Glomerular visceral epithelial cell (primary cell): ENCODE data around the gene BAD.
A peak's percentile ranks its signal among the peaks of the same experiment; 100 is the strongest.
"Not testable (repeated sequence)": the region's sequence is repeated elsewhere in the genome, so short reads cannot be mapped to it uniquely, and the experiment has no call there.

Experiments used
- DNase-seq: peaks from one replicate; pipeline ENCODE4 v3.0.0-alpha.2; 2016; ENCODE audit errors: extremely low spot score

BAD gene

DNA sequence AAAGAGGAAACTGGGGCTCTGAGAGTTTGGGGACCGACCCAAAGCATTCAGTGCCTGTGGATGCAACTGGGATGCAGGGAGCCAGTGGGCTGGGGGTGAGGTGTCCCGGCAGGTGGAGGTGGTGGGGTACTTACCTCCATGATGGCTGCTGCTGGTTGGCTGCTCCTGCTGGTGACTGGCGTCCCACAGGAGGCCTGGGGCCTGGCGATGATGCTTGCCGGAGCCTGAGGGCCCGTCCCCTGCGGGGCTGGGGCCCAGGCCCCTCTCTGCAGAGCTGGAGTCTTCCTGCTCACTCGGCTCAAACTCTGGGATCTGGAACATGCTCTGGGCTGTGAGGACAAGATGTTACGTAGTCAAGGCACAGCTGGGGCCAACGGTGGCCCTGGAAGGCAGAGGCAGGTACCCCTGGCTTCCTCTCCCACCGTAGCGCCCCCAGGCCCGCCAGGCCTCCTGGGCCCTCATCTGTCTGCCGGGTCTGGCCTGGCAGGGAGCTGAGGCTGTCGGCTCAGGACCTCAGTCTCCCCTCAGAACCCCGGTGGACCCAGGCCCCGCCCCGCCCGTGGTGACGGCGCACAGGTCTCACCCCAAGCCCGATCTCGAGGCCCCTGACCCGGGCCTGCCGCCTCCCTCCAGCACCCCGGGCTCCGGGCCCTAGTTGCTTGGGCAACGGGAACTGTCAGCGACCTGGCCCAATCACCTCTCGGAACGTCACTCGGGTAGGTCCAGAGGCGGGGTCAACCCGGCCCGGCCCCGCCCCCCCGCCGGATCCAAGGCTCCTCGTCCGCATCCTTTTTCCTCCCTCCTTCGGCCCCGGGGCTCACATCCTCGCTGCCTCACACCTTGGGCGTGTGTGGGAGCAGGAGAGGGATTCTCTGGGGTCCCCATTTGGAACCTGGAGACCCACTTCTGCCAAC lies at the start of gene BAD:
BAD (minus strand) TSS at position 618 of the 914 bp plus-strand sequence; CDS start at position 321, 297 bp downstream.
- peak; percentile 92 for DNase-seq

DNA sequence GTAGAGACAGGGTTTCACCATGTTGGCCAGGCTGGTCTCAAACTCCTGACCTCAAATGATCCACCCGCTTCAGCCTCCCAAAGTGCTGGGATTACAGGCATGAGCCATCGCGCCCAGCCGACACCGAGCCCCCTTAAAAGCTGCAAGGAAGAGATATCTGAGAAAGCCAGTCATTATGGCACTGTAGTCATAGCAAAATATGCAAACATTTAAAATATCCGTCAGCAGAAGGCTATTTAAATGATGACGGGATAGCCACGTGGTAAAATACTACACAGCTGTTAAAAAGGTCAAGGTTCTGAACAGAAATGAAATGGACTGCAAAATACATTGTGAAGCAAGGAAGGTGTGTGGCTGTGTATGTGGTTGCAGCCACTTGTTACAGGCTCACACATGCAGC lies 49.1 kb upstream of the BAD start:
- DNase-seq: no peak

DNA sequence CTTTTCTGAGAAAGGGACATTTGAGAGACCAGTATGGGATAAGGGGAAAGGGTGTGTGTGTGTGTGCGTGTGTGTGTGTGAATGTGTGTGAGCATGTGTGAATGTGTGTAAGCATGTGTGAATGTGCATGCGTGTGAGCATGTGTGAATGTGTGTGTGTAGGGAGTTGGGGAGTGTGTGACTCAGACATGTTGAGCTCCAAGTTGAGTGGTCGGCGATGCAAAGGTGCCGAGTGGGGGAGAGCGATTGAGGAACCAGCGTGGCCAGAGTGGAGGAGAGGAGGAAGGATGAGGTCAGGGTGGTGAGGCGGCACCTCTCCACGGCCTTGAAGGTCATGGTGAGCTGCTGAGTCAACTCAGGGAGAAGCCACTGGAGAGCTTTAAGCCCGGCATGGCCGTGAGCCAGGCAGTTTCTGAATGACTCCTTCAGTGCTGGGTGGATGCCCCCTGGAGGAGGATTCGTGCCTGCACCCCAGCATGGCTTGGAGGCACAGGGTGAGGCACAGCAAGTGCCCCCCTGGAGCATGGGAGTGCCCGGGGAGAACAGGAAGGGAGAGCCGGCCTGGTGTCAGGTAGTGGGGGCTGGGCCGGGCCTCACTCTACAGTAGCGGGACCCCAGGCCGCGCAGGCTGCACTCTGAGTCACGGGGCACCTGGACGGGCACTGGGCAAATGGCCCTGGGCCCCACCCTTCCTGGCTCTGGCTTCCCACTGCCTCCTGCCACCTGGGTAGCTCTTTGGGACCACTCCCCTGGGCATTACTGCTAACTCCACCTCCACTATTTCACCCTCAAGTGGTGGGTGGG lies 47.3 kb upstream of the BAD start:
- DNase-seq: peak; percentile 95

DNA sequence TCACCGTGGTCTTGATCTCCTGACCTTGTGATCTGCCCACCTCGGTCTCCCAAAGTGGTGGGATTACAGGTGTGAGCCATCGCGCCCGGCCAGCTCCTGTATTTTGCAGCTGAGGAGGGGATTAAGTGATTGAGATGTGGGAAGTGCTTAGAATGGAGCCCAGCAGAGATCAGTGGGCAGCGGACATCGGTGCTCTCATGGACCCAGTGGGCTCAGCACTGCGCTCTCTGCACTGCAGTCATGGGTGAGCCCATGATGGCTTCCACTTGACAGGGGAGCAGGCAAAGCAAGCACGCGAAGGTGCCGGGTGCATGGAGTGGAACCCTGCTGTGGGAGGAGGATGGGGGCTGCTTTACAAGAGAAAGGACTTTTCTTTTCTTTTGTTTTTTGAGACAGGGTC lies 46.4 kb upstream of the BAD start:
- no peak for DNase-seq

DNA sequence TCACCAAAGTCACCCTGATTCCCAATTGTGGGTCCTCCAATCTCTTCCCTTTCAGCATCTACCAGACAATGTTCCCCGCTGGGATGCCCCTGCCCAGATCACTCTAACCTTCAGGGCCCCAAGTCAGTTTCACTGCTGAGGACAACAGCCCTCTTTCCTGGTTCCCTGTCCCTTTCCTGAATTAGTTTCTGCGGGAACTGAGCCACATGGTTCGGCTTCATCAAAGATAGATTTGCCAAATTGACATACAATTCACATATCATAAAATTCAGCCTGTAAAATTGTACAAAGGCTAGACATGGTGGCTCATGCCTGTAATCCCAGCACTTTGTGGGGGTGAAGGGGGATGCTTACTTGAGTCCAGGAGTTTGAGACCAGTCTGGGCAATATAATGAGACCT lies 43.5 kb upstream of the BAD start:
- DNase-seq: no peak

DNA sequence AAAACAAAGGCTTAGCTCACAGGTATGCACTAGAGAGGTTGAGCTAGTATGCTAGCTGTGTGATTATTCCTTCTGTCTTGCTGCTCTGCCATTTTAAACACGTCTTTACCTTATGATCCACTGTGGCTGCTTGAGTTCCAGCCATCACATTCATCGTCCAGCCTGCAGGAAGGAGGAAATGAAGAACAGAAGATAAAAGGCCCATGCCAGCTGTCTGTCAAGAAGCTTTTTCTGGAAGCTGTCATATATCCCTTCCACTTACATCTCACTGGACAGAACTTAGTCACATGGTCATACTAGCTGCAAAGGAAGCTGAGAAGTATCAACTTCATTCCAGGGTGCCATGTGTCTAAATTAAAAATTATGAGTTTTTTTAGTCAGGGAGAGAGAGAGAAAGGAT lies 42.9 kb upstream of the BAD start:
- no peak for DNase-seq

DNA sequence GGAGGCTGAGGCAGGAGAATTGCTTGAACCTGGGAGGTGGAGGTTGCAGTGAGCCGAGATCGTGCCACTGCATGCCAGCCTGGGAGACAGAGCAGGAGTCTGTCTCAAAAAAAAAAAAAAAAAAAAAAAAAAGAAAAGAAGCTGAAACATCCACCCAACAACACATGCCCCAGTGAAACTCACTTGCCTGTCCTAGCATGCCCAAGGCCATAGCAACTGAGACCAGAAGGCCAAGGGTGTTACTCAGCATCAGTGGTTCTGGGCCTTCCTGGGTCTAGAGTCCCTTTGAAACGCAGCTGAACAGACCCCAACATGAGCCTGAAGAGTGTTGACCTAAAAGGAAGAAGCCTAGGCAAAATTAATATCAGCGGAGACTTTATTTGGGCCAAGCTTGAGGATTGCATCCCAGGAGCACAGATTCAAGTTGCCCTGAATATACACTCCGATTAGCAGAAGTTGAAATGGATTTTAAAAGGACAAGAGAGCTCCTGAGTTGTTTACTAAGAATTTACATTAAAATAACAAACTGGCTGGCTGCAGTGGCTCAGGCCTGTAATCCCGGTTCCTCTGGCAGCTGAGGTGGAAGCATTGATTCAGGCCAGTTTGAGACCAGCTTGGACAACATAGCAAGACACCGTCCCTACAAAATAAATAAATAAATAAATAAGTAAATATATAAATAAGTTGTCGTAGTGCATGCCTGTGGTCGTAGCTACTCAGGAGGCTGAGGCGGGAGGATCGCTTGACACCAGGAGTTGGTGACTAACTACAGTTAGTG lies 40.4 kb upstream of the BAD start:
- DNase-seq: no peak

DNA sequence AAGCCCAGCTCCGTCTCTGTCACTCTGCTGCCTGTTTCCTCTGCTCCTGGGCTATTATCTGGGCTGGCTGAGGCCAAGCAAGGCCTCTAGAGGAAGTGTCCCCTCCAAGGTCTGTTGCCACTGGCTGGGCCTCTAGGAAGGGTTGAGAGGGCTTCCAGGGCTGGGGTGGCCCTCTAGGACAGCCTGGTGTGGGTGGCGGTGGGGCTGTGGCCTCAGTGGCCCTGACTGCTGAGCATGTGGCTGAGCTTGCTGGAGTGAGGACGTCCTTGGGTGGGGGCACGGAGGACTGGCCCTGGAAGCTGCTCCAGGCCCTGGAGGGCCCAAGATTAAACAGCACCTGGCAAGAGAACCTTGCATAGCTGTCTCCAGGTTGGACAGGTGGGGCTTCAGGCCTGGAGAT lies 39.5 kb upstream of the BAD start:
- DNase-seq: not testable (repeated sequence)

DNA sequence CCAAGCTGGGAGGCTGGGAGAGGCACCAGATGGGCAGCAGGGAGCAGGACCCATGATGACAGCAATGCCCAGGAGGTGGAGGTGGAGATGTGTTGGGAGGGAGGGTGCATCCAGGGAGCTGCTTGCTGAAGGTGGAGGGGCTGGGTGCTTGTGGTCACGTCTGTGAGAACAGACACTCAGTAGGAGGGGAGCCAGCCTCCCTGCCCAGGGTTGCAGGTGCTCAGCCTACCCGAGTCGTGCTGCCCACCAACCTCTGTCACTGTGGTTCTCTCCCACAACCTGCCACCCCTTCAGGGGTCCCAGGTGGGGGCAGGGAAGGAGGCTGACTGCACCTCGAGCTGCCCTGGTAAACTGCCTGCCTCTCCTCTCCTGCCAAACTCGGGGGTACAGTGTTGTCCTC lies 38.9 kb upstream of the BAD start:
- DNase-seq: no peak

DNA sequence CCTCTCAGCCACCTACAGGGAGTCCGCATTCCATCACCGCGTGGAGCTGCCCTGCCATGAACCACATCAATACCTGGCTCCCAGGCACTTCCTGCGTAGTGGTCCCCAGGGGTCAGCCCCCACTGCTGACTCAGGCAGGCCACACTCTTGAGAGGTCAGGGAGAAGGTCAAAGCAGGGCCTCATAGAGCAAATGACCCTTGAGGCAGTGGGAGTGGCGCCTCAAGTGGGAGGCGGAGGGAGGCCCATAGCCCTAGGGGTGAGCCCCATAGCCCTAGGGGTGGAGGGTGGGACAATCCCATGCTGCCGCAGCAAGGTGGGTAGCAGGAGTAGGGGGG lies 38.4 kb upstream of the BAD start:
- no peak for DNase-seq

DNA sequence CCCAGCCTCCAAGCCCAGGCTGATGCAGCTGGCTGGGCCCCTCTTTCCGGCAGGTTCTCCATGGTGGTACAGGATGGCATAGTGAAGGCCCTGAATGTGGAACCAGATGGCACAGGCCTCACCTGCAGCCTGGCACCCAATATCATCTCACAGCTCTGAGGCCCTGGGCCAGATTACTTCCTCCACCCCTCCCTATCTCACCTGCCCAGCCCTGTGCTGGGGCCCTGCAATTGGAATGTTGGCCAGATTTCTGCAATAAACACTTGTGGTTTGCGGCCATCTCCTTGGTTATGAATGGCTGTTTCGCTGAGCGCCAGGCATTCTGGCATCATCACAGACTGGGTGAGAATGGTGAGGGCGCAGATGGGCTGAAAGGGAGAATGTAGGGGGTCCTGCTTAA lies 37.1 kb upstream of the BAD start:
- peak; percentile 67 for DNase-seq

DNA sequence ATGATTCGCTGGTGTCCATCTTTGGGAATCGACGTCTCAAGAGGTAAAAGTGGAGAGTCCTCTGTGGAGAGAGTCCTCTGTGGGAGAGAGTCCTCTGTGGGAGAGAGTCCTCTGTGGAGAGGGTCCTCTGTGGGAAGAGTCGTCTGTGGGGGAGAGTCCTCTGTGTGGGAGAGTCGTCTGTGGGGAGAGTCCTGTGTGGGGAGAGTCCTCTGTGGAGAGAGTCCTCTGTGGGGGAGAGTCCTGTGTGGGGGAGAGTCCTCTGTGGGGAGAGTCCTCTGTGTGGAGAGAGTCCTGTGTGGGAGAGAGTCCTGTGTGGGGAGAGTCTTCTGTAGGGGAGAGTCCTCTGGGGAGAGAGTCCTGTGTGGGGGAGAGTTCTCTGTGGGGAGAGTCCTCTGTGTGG lies 36.6 kb upstream of the BAD start:
- no peak for DNase-seq

DNA sequence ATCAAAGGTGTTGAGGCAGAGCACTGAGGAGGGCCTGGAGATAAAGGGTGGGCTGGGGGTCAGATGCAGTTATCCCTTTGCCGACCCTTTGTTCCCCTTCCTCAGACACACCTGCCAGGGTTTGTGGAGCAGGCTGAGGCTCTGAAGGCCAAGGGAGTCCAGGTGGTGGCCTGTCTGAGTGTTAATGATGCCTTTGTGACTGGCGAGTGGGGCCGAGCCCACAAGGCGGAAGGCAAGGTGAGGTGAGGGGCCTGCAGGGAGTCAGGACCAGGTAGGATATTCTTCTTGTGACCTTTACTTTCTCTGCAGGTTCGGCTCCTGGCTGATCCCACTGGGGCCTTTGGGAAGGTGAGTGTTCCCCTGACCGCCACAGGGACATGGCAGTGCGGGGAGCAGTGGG lies 36.1 kb upstream of the BAD start:
- no peak for DNase-seq

DNA sequence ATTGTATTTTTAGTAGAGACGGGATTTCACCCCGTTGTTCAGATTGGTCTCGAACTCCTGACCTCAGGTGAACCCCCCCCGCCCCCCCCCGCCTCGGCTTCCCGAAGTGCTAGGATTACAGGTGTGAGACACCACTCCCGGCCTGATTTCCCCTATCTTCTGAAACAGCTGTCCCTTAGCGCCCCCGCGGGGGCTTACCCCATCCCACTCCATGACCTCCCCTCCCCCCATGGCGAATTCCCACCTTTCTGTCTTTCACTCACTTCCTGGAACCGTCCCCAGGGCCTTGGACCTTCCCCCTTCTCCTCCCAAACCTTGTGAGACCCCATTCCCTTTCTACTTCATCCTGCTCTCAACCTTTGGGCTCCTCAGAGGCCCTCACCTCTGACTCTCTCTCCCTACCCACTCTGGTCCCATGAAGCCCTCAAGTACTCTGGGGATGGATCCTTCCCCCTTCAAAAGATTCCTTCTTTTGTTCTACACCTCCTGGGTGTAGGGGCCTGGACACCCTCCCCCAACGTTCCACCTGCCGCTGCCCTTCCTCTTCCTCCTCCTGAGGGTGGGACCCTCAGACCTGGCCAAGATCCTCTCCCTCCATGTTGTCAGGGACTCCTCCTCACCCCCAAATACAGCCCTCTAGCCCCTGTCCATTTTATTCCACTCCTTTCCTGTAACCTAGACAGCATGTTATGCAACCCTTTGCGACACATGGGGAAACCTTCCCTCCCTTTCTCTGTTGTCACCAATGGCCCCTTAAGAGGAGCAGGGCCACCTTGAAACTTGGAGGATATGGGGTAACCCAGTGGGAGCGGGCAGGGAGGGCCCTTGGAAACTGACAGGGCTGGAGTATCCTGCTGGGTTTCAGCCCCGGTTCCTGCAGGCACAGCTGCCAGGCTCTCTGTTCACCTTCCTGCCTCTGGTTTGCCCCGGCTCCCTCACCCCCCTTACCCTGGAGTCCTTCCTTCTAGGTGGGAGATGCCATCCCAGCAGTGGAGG lies 34.6 kb upstream of the BAD start:
- DNase-seq: no peak

DNA sequence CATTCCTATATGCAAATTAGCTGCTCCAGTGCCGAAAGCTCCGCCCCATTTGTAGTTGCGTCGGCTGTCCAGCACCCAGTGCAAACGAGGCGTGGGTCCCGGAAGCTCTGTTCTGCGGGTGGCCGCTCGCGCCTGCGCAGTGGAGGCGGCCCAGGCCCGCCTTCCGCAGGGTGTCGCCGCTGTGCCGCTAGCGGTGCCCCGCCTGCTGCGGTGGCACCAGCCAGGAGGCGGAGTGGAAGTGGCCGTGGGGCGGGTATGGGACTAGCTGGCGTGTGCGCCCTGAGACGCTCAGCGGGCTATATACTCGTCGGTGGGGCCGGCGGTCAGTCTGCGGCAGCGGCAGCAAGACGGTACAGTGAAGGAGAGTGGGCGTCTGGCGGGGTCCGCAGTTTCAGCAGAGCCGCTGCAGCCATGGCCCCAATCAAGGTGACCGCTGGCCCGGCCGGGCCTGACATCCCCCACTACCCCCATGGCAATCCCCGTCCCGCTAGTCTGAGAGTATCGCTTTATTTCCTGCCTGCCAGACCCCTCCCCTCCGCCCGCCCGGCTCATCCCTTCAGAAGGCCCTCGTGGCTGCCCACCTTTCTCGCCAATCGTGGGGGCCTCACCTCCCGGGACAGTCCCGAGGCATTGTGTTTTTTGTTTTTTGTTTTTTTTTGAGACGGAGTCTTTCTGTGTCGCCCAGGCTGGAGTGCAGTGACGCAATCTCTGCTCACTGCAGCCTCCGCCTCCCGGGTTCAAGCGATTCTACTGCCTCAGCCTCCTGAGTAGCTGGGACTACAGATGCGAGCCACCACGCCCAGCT lies 33.7 kb upstream of the BAD start, which contains the start of gene PRDX5:
PRDX5 (plus strand) TSS at position 161 of the 805 bp plus-strand sequence; CDS start at position 256, 95 bp downstream.
- peak; percentile 97 for DNase-seq

DNA sequence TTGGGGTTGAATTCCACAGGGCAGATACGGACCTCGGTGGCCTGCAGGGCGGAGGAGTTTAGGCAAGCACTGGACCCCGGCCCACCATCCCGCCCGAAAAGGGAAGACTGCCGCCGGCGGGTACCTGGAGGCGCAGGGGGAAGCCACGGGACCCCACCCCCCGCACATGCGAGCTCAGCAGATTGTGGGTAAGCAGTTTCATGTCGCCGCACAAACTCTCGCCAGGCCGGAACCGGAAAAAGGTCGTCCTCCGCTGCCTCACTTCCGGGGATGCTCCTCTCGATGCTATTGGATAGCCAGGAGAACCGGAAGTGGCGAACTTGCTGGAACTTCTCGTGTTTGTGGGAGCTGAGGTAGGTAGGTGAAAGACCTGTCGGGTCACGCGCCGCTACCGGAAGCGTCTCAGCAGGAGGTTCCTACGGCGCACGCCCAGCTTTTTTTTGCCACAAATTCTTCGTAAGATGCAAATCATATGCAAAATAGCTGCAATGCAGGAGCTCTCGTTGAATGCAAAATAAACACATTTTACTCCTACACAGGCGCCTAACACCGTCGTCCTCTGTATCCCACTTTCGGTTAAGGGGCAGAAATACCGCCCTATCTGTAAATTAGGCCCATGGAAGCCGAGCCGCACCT lies 33.0 kb upstream of the BAD start, which contains the start of gene TRMT112:
TRMT112 (minus strand) TSS at position 235 of the 636 bp plus-strand sequence; CDS start at position 202, 33 bp downstream.
- peak; percentile 99 for DNase-seq

DNA sequence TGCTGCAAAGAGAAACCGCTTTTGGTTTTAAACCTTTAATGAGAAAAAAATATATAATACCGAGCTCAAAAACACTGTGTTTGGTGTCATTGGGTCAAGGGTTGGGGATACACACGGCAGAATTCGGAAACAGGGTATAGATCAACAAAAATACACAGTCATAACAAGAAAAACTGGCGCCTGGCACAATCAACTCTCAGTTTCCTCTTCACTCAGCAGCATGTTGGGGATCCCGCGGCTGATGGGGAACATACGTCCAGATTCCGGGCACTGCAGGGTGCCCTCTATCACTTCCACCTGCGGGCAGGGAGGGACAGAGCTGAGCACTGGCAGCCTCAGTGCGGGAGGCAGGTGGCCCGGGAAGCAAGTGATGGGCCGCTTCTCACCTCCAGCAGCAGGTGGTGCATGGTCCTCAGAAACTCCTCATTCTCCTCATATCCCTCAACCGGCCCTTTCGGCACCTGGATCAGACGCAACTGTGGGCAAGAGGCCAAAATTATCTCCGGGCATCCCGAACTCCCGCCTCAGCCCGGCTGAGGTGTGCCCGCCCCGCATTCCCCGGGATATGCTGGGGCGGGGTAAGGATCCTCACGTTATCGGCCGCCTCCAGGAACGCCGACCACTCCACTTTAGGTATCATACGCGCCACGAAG lies 32.3 kb upstream of the BAD start:
- peak; percentile 53 for DNase-seq

DNA sequence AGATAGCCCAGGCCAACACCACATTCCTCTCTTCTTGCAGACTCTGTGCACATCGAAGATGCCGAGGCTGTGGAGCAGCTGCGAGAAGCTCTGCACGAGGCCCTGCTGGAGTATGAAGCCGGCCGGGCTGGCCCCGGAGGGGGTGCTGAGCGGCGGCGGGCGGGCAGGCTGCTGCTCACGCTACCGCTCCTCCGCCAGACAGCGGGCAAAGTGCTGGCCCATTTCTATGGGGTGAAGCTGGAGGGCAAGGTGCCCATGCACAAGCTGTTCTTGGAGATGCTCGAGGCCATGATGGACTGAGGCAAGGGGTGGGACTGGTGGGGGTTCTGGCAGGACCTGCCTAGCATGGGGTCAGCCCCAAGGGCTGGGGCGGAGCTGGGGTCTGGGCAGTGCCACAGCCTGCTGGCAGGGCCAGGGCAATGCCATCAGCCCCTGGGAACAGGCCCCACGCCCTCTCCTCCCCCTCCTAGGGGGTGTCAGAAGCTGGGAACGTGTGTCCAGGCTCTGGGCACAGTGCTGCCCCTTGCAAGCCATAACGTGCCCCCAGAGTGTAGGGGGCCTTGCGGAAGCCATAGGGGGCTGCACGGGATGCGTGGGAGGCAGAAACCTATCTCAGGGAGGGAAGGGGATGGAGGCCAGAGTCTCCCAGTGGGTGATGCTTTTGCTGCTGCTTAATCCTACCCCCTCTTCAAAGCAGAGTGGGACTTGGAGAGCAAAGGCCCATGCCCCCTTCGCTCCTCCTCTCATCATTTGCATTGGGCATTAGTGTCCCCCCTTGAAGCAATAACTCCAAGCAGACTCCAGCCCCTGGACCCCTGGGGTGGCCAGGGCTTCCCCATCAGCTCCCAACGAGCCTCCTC lies 31.4 kb upstream of the BAD start:
- DNase-seq: not testable (repeated sequence)
